GM23338 (cell line): ENCODE results near the gene OR6J1.

Source experiments
- CREB1 ChIP-seq: fragments of 250-450 bp; sonication (Bioruptor Pico); IDR thresholded peaks from 2 replicates; pipeline ENCODE4 v1.5.0; 2020; ENCODE audit warnings: low read depth, mild to moderate bottlenecking, moderate library complexity
- CTCF ChIP-seq, 2 experiments: fragments of 200-600 bp in 1 of 2; sonication (generic) in 1 of 2; conservative IDR thresholded peaks; 2 replicates each; pipeline versions ENCODE4 v1.5.1 to v1.6.1; 2016 to 2017; ENCODE audit warnings: antibody characterized with exemption in 2 of 2, low read depth in 2 of 2, mild to moderate bottlenecking in 2 of 2, moderate library complexity in 1 of 2
- ETS1 ChIP-seq: IDR thresholded peaks from 2 replicates; pipeline ENCODE4 v1.6.1; 2016; ENCODE audit warnings: antibody characterized with exemption
- EZH2 ChIP-seq: fragments of 200-600 bp; sonication (generic); IDR thresholded peaks from one replicate; pipeline ENCODE4 v1.8.0; 2017; ENCODE audit warnings: antibody characterized with exemption, mild to moderate bottlenecking, low read depth; ENCODE audit not compliant: unreplicated experiment
- EZH2phosphoT487 ChIP-seq: fragments of 200-600 bp; sonication (generic); IDR thresholded peaks from one replicate; pipeline ENCODE4 v1.8.1; 2018; ENCODE audit warnings: antibody characterized with exemption; ENCODE audit not compliant: unreplicated experiment
- JUNB ChIP-seq: IDR thresholded peaks from one replicate; pipeline ENCODE4 v1.6.1; 2016; ENCODE audit warnings: antibody characterized with exemption; ENCODE audit not compliant: unreplicated experiment
- NANOG ChIP-seq: IDR thresholded peaks from 2 replicates; pipeline ENCODE4 v1.6.1; 2016; ENCODE audit warnings: antibody characterized with exemption, borderline replicate concordance
- POLR2AphosphoS5 ChIP-seq: IDR thresholded peaks from 2 replicates; pipeline ENCODE4 v1.6.1; 2016; ENCODE audit warnings: antibody characterized with exemption, low read depth
- REST ChIP-seq: IDR thresholded peaks from one replicate; pipeline ENCODE4 v1.6.1; 2018; ENCODE audit warnings: antibody characterized with exemption; ENCODE audit not compliant: unreplicated experiment
- STAT1 ChIP-seq: IDR thresholded peaks from one replicate; pipeline ENCODE4 v1.6.1; 2016; ENCODE audit warnings: antibody characterized with exemption; ENCODE audit not compliant: unreplicated experiment
- ZNF114 ChIP-seq: fragments of 250-450 bp; sonication (Bioruptor Pico); IDR thresholded peaks from 2 replicates; pipeline ENCODE4 v1.5.0; 2020; ENCODE audit warnings: mild to moderate bottlenecking, moderate library complexity
- ZNF331 ChIP-seq: fragments of 250-450 bp; sonication (Bioruptor Pico); IDR thresholded peaks from 2 replicates; pipeline ENCODE4 v1.5.0; 2020; ENCODE audit warnings: low read depth, mild to moderate bottlenecking, moderate library complexity
- ZNF462 ChIP-seq: fragments of 250-450 bp; sonication (Bioruptor Pico); IDR thresholded peaks from 2 replicates; pipeline ENCODE4 v1.5.0; 2020; ENCODE audit warnings: mild to moderate bottlenecking, moderate library complexity

- TF ChIP-seq CTCF (conservative IDR thresholded peaks at IDR 0.05; ENCODE audit: low read depth in 2 of 2) (no peak), STAT1 (no peak), EZH2 (no peak), POLR2AphosphoS5 (no peak), ETS1 (no peak), CREB1 (CRISPR knock-in tag) (no peak), REST (no peak), ZNF331 (CRISPR knock-in tag) (no peak), NANOG (no peak), EZH2phosphoT487 (no peak), ZNF462 (CRISPR knock-in tag) (no peak), JUNB (no peak), ZNF114 (CRISPR knock-in tag) (no peak)
Measured at GRCh38 chr14:22602862-22603261, 41.3 kb downstream of the OR6J1 start.
